Activated CD4-positive, alpha-beta memory T cell treated with anti-CD3 and anti-CD28 coated beads, Interleukin-2, amount 10 ng/mL, durations not matched to agents 7 days and 5 days (primary cell): ENCODE data around the gene TFCP2L1. TPM values are rescaled to one million over a fixed set of nuclear protein-coding genes. Genes with fewer than 3 reads are reported as not detected.
"Not testable (repeated sequence)": the region's sequence is repeated elsewhere in the genome, so short reads cannot be mapped to it uniquely, and the experiment has no call there.

Source experiments
- CTCF ChIA-PET: fragments of 350-600 bp; sonication (Branson Sonifier 250); formaldehyde crosslinking; loops from one replicate; lab custom pipeline; 2021; ENCODE audit warnings: antibody characterized with exemption, inconsistent platforms; lab: Charles Lee
- POLR2A ChIA-PET: fragments of 350-600 bp; sonication (Branson Sonifier 250); formaldehyde crosslinking; loops from one replicate; lab custom pipeline; 2021; ENCODE audit warnings: antibody characterized with exemption; lab: Charles Lee
- DNase-seq: peaks from one replicate; pipeline ENCODE4 v3.0.0-alpha.2; 2020
- H3K27ac Mint-ChIP-seq: one replicate; pipeline ENCODE4 v1.8.0; 2021; ENCODE audit warnings: mild to moderate bottlenecking, mixed read lengths
- H3K27me3 Mint-ChIP-seq: one replicate; pipeline ENCODE4 v1.8.0; 2021; ENCODE audit warnings: mixed read lengths
- H3K36me3 Mint-ChIP-seq: one replicate; pipeline ENCODE4 v1.8.0; 2021; ENCODE audit warnings: low read depth, mixed read lengths
- H3K4me1 Mint-ChIP-seq: one replicate; pipeline ENCODE4 v1.8.0; 2021; ENCODE audit warnings: mixed read lengths
- H3K4me3 Mint-ChIP-seq: one replicate; pipeline ENCODE4 v1.8.0; 2021; ENCODE audit warnings: mild to moderate bottlenecking, mixed read lengths
- H3K9me3 Mint-ChIP-seq: one replicate; pipeline ENCODE4 v1.8.0; 2021; ENCODE audit warnings: mixed read lengths
- total RNA-seq, 2 experiments: library from RNA; stranded (reverse); gene quantifications; one replicate each; pipeline ENCODE4 v1.2.3, GENCODE V29; 2021

Gene TFCP2L1
- under 1 TPM; 0.08 to 0.28 TPM for total RNA-seq

GRCh38 chr2:121284463-121285449 lies at the start of gene TFCP2L1:
Gene TFCP2L1, minus strand, starts transcription at chr2:121285202. Its CDS starts 93 bp downstream, at chr2:121285109.
- H3K4me1 Mint-ChIP-seq = peaks cover 8% of the 10 kb centered on the region
- H3K27me3 Mint-ChIP-seq = peaks cover 42% of the 10 kb centered on the region
- peak within 1 kb of the TSS; percentile 49 for H3K4me3 Mint-ChIP-seq
- DNase-seq = peak; percentile 48
- no peaks in the 10 kb centered on the region for H3K9me3 Mint-ChIP-seq
- no peak within 1 kb of the TSS for H3K27ac Mint-ChIP-seq
- H3K36me3 Mint-ChIP-seq = no peaks in the 10 kb centered on the region
- ChIA-PET POLR2A (no interaction called here), CTCF (no interaction called here)

- Mint-ChIP-seq H3K27ac (no peak overlapping the region), H3K9me3 (no peaks in the 10 kb centered on the region), H3K36me3 (no peaks in the 10 kb centered on the region), H3K4me1 (peaks cover 8% of the 10 kb centered on the region), H3K4me3 (no peak overlapping the region), H3K27me3 (peaks cover 3% of the 10 kb centered on the region)
- DNase-seq = no peak
- ChIA-PET CTCF (interaction anchor here (0.6 to 1.1 kb wide), 3 partner anchors 20 to 254 kb away, joined by 3 to 4 read pairs (median 4); no protein-coding TSS in a partner anchor), POLR2A (interaction anchor here (1.0 kb wide), 1 partner anchor 18 kb away, joined by 3 read pairs; no protein-coding TSS in a partner anchor)
Observed at GRCh38 chr2:121333834-121334558, 49.0 kb upstream of the TFCP2L1 start.

- Mint-ChIP-seq H3K9me3 (no peaks in the 10 kb centered on the region), H3K27ac (no peak overlapping the region), H3K4me1 (peaks cover 8% of the 10 kb centered on the region), H3K4me3 (no peak overlapping the region), H3K36me3 (no peaks in the 10 kb centered on the region), H3K27me3 (peaks cover 3% of the 10 kb centered on the region)
- ChIA-PET CTCF (interaction anchor here (1.1 kb wide), 1 partner anchor 21 kb away, joined by 3 read pairs; no protein-coding TSS in a partner anchor), POLR2A (no interaction called here)
- no peak for DNase-seq
Observed at GRCh38 chr2:121333231-121333630, 48.2 kb upstream of the TFCP2L1 start.

GRCh38 chr2:121331324-121331723 lies 46.3 kb upstream of the TFCP2L1 start:
- H3K4me1 Mint-ChIP-seq, POLR2A ChIA-PET, DNase-seq, CTCF ChIA-PET, H3K36me3 Mint-ChIP-seq, H3K9me3 Mint-ChIP-seq, H3K27ac Mint-ChIP-seq, H3K27me3 Mint-ChIP-seq, H3K4me3 Mint-ChIP-seq: not testable (repeated sequence)

GRCh38 chr2:121330921-121331320 lies 45.9 kb upstream of the TFCP2L1 start:
- H3K36me3 Mint-ChIP-seq = no peaks in the 10 kb centered on the region

GRCh38 chr2:121329786-121330185 lies 44.8 kb upstream of the TFCP2L1 start:
- no peaks in the 10 kb centered on the region for H3K9me3 Mint-ChIP-seq
- H3K27ac Mint-ChIP-seq = no peak overlapping the region
- H3K27me3 Mint-ChIP-seq = peaks cover 3% of the 10 kb centered on the region
- H3K36me3 Mint-ChIP-seq = no peaks in the 10 kb centered on the region
- CTCF ChIA-PET = no interaction called here
- POLR2A ChIA-PET = no interaction called here
- no peak overlapping the region for H3K4me3 Mint-ChIP-seq
- H3K4me1 Mint-ChIP-seq = peaks cover 8% of the 10 kb centered on the region
- DNase-seq = no peak

More at GRCh38 chr2:121330921-121331320, 45.9 kb upstream of the TFCP2L1 start:
- no peak overlapping the region for H3K4me3 Mint-ChIP-seq
- ChIA-PET POLR2A (no interaction called here), CTCF (interaction anchor here (0.7 kb wide), 1 partner anchor 62 kb away, joined by 3 read pairs; no protein-coding TSS in a partner anchor)
- H3K9me3 Mint-ChIP-seq = no peaks in the 10 kb centered on the region
- no peak for DNase-seq
- H3K27ac Mint-ChIP-seq = no peak overlapping the region
- peaks cover 3% of the 10 kb centered on the region for H3K27me3 Mint-ChIP-seq
- peaks cover 8% of the 10 kb centered on the region for H3K4me1 Mint-ChIP-seq

GRCh38 chr2:121326628-121327027 lies 41.6 kb upstream of the TFCP2L1 start:
- Mint-ChIP-seq H3K4me1 (no peaks in the 10 kb centered on the region), H3K9me3 (no peaks in the 10 kb centered on the region), H3K27me3 (peaks cover 3% of the 10 kb centered on the region), H3K36me3 (no peaks in the 10 kb centered on the region), H3K27ac (no peak overlapping the region), H3K4me3 (no peak overlapping the region)
- DNase-seq = no peak
- ChIA-PET CTCF (no interaction called here), POLR2A (no interaction called here)

GRCh38 chr2:121324601-121325000 lies 39.6 kb upstream of the TFCP2L1 start:
- H3K36me3 Mint-ChIP-seq = no peaks in the 10 kb centered on the region
- H3K4me3 Mint-ChIP-seq = no peak overlapping the region
- H3K27me3 Mint-ChIP-seq = peaks cover 3% of the 10 kb centered on the region
- no peaks in the 10 kb centered on the region for H3K4me1 Mint-ChIP-seq
- no peak for DNase-seq
- no peaks in the 10 kb centered on the region for H3K9me3 Mint-ChIP-seq
- CTCF ChIA-PET = no interaction called here
- no peak overlapping the region for H3K27ac Mint-ChIP-seq
- POLR2A ChIA-PET = no interaction called here

GRCh38 chr2:121321476-121321875 lies 36.5 kb upstream of the TFCP2L1 start:
- H3K4me1 Mint-ChIP-seq = no peaks in the 10 kb centered on the region
- ChIA-PET CTCF (no interaction called here), POLR2A (no interaction called here)
- peak; percentile 11 for DNase-seq
- H3K27me3 Mint-ChIP-seq = no peaks in the 10 kb centered on the region
- H3K27ac Mint-ChIP-seq = no peak overlapping the region
- no peak overlapping the region for H3K4me3 Mint-ChIP-seq
- no peaks in the 10 kb centered on the region for H3K36me3 Mint-ChIP-seq
- no peaks in the 10 kb centered on the region for H3K9me3 Mint-ChIP-seq

GRCh38 chr2:121319941-121320340 lies 34.9 kb upstream of the TFCP2L1 start:
- Mint-ChIP-seq H3K27me3 (no peaks in the 10 kb centered on the region), H3K4me1 (no peaks in the 10 kb centered on the region), H3K36me3 (no peaks in the 10 kb centered on the region), H3K4me3 (no peak overlapping the region), H3K27ac (no peak overlapping the region), H3K9me3 (no peaks in the 10 kb centered on the region)
- peak; percentile 11 for DNase-seq
- ChIA-PET CTCF (no interaction called here), POLR2A (no interaction called here)

- no peak for DNase-seq
- H3K27ac Mint-ChIP-seq = no peak overlapping the region
- POLR2A ChIA-PET = no interaction called here
- CTCF ChIA-PET = no interaction called here
- peaks cover 4% of the 10 kb centered on the region for H3K27me3 Mint-ChIP-seq
- H3K36me3 Mint-ChIP-seq = no peaks in the 10 kb centered on the region
- no peak overlapping the region for H3K4me3 Mint-ChIP-seq
- H3K9me3 Mint-ChIP-seq = no peaks in the 10 kb centered on the region
- no peaks in the 10 kb centered on the region for H3K4me1 Mint-ChIP-seq
Observed at GRCh38 chr2:121316986-121317385, 32.0 kb upstream of the TFCP2L1 start.

- H3K4me3 Mint-ChIP-seq, H3K9me3 Mint-ChIP-seq, DNase-seq, H3K4me1 Mint-ChIP-seq, POLR2A ChIA-PET, H3K27ac Mint-ChIP-seq, H3K36me3 Mint-ChIP-seq, CTCF ChIA-PET: not testable (repeated sequence)
- H3K27me3 Mint-ChIP-seq = peaks cover 16% of the 10 kb centered on the region
Observed at GRCh38 chr2:121313701-121314100, 28.7 kb upstream of the TFCP2L1 start.

GRCh38 chr2:121309801-121310200 lies 24.8 kb upstream of the TFCP2L1 start:
- H3K9me3 Mint-ChIP-seq = no peaks in the 10 kb centered on the region
- H3K4me1 Mint-ChIP-seq = peaks cover 8% of the 10 kb centered on the region
- no peak overlapping the region for H3K27ac Mint-ChIP-seq
- ChIA-PET POLR2A (no interaction called here), CTCF (no interaction called here)
- peak; percentile 24 for DNase-seq
- no peak overlapping the region for H3K4me3 Mint-ChIP-seq
- no peaks in the 10 kb centered on the region for H3K36me3 Mint-ChIP-seq
- peaks cover 40% of the 10 kb centered on the region for H3K27me3 Mint-ChIP-seq
